Ovary (tissue), 3 donors: Measurements from ENCODE around the gene LYZL6.

ENCODE experiments used
- EP300 ChIP-seq: sonication (generic); formaldehyde crosslinking; IDR thresholded peaks from one replicate; pipeline ENCODE4 v1.6.1; 2017; ENCODE audit warnings: antibody characterized with exemption
- POLR2A ChIP-seq: fragments of 450-650 bp; IDR thresholded peaks from one replicate; pipeline ENCODE4 v1.6.1; 2017; ENCODE audit warnings: antibody characterized with exemption, mild to moderate bottlenecking, moderate library complexity
- TF ChIP-seq, protein P1 (sequence below), 3 donors: fragments of 450-650 bp in 2 of 3; fragments of 200-600 bp in 1 of 3; IDR thresholded peaks; one replicate each; pipeline versions ENCODE4 v1.5.1 to v1.8.0; 2016 to 2022; ENCODE audit warnings: antibody characterized with exemption in 3 of 3, mild to moderate bottlenecking in 1 of 3
- donor health status: DM: no; HTN: no; CAD: no.

DNA sequence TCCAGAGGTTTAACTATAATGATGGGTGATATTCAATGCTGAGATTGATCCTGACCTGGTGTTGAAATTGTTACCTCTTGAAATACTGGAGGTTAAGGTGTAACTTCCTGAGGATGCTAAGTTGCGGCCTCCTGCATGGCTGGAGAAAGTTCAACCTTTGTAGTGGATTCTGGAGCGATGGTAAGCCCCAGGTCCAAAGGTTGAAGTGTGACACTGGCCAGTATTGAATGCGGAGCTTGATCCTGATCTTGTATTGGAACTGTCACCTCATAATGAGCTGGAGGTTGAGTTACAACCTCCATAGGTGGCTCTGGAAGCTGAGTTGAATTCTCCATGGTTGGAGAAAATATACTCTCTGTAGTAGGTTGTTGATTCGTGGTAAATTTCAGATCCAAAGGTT is 29.9 kb downstream of the LYZL6 start:
- TF ChIP-seq, protein P1, sequence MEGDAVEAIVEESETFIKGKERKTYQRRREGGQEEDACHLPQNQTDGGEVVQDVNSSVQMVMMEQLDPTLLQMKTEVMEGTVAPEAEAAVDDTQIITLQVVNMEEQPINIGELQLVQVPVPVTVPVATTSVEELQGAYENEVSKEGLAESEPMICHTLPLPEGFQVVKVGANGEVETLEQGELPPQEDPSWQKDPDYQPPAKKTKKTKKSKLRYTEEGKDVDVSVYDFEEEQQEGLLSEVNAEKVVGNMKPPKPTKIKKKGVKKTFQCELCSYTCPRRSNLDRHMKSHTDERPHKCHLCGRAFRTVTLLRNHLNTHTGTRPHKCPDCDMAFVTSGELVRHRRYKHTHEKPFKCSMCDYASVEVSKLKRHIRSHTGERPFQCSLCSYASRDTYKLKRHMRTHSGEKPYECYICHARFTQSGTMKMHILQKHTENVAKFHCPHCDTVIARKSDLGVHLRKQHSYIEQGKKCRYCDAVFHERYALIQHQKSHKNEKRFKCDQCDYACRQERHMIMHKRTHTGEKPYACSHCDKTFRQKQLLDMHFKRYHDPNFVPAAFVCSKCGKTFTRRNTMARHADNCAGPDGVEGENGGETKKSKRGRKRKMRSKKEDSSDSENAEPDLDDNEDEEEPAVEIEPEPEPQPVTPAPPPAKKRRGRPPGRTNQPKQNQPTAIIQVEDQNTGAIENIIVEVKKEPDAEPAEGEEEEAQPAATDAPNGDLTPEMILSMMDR (IDR thresholded peaks at IDR 0.05), result no peak
- TF ChIP-seq EP300 (no peak), POLR2A (no peak)
